Melanocyte of skin (primary cell): Measurements from ENCODE around the gene OR52N5. TPM values are rescaled to one million over a fixed set of nuclear protein-coding genes. Genes with fewer than 3 reads are reported as not detected.

ENCODE experiments used
- total RNA-seq, 2 donors: library from RNA; depleted of rRNA; stranded (reverse); fragments of >200 nt; gene quantifications; 2 replicates each; pipeline ENCODE4 v1.2.3, GENCODE V29; 2012

The OR52N5 gene
- not detected for total RNA-seq

GRCh38 chr11:5783255-5783654, at the start of gene OR52N5:
Gene OR52N5, minus strand, starts transcription at chr11:5783355. Its CDS starts 4,721 bp downstream, at chr11:5778634.

DNA sequence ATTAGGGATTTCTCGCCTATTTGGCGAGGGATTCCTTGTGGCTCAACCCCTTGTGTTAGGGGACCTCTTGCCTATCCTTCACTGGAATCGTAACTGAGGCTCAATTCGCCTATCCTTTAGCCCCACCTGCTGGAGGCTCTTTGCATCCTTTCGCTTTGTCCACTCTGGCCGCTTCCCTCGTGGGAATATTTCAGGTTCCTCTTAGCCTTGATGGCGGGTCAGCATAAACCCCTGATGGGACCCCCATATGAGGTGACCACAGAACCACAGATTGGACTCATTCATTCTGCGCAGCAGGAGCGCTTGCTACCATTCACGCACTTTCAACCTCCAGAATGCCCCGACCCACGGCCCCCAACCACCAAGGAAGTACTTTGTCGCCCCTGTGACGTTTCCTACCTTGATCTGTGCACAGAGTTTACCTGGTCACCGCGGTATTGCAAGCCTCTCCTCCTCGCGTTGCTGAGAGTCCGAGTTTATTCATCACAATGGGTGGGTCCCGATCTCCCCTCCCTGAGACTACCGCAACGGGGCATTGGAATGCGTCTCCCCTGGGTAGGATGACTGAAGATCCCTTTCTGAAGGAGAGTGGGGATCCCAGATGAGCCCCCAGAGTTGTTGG, 25.5 kb upstream of the OR52N5 start, which contains the start of gene OR52N2:
TSS of gene OR52N2 (plus strand) at position 425 of the 622 bp plus-strand sequence. CDS start 11,412 bp downstream, outside the sequence.

GRCh38 chr11:5791165-5791564, 8.0 kb upstream of the OR52N5 start, which contains the start of gene OR52N1:
Gene OR52N1, minus strand, starts transcription at chr11:5791265. Its CDS starts 2,449 bp downstream, at chr11:5788816.

DNA sequence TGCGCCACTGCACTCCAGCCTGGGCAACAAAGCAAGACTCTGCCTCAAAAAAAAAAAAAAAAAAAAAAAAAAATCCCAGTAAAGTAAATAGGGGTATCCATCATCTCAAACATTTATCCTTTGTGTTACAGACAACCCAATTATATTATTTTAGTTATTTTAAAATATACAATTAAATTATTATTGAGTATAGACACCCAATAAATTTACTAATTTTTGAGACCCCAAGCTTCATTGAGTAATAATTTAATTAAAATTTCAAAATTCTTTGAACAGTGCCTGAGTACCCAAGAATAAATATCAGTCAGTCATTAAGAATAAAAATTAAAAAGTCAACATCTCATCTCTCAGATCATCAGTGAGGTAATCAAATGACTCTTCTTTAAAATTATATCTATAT, 29.2 kb downstream of the OR52N5 start, which contains the start of gene OR52N4:
TSS of gene OR52N4 (plus strand) at position 301 of the 400 bp plus-strand sequence. CDS start 498 bp downstream, outside the sequence.

DNA sequence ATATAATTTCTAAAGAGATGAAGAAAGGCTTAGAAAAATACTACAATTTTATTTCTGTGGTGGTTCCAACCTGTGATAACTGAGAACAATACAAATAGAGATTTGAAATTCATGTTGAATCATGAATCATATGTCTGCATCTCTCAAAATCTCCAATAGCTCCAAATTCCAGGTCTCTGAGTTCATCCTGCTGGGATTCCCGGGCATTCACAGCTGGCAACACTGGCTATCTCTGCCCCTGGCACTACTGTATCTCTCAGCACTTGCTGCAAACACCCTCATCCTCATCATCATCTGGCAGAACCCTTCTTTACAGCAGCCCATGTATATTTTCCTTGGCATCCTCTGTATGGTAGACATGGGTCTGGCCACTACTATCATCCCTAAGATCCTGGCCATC, 46.8 kb downstream of the OR52N5 start, which contains the start of gene OR56B1:
TSS of gene OR56B1 (plus strand) at position 53 of the 400 bp plus-strand sequence. CDS start at position 122, 69 bp downstream.

Other genes with a start within 250 kb of the OR52N5 start
- under 1 TPM in 1 of 2 donors, not detected in 1; 0.69 TPM for gene OR52H1, start 234.8 kb downstream of the OR52N5 start, total RNA-seq
- not detected for gene OR52B6, start 202.5 kb downstream of the OR52N5 start, total RNA-seq
- gene TRIM6, start 186.7 kb downstream of the OR52N5 start, total RNA-seq = 1 to 10 TPM; 4.5 to 8.7 TPM
- gene TRIM34, start 158.4 kb downstream of the OR52N5 start, total RNA-seq = 10 to 100 TPM; 19.3 to 26.6 TPM
- gene TRIM5, start 98.3 kb downstream of the OR52N5 start, total RNA-seq = 10 to 100 TPM; 66.8 to 72.6 TPM
- gene TRIM22, start 93.6 kb downstream of the OR52N5 start, total RNA-seq = 100 to 1,000 TPM; 117 to 188 TPM
- gene OR56B1, start 46.9 kb downstream of the OR52N5 start, total RNA-seq = not detected
- not detected for gene OR52N4, start 29.1 kb downstream of the OR52N5 start, total RNA-seq
- not detected for gene OR52N1, start 7.9 kb upstream of the OR52N5 start, total RNA-seq
- gene OR52N2, start 25.6 kb upstream of the OR52N5 start, total RNA-seq = not detected
- under 1 TPM in 1 of 2 donors, not detected in 1; 0.69 TPM for gene OR52E6, start 58.5 kb upstream of the OR52N5 start, total RNA-seq
- gene OR52E8, start 74.3 kb upstream of the OR52N5 start, total RNA-seq = not detected
- not detected for gene OR52E4, start 97.3 kb upstream of the OR52N5 start, total RNA-seq
- not detected for gene OR52E5, start 109.9 kb upstream of the OR52N5 start, total RNA-seq
- gene OR56A3, start 158.9 kb upstream of the OR52N5 start, total RNA-seq = not detected
- gene OR56A5, start 185.1 kb upstream of the OR52N5 start, total RNA-seq = not detected
- gene OR52L1, start 203.6 kb upstream of the OR52N5 start, total RNA-seq = not detected
- not detected for gene OR56A4, start 223.6 kb upstream of the OR52N5 start, total RNA-seq
- gene OR56A1, start 247.4 kb upstream of the OR52N5 start, total RNA-seq = not detected